ENCODE results near the gene B9D1.

B9D1 gene

GRCh38 chr17:19298569-19299213, 63.8 kb downstream of the B9D1 start:
- no peaks in the 10 kb centered on the region for H3K79me2 ChIP-seq (ENCODE audit: insufficient read depth, low read length)
- no peak overlapping the region for H2AFZ ChIP-seq (ENCODE audit: low read depth, low read length, severe bottlenecking)
- TF ChIP-seq CTCF (IDR thresholded peaks at IDR 0.05; ENCODE audit: insufficient read depth, low read length, poor library complexity, severe bottlenecking) (no peak), EZH2phosphoT487 (conservative IDR thresholded peaks at IDR 0.05; ENCODE audit: low read length) (no peak)
- H3K27me3 ChIP-seq (ENCODE audit: low read length) = no peaks in the 10 kb centered on the region
- H3K9me2 ChIP-seq (replicated peaks; ENCODE audit: insufficient read depth, low read length) = no peaks in the 10 kb centered on the region
- no peak overlapping the region for H3K4me3 ChIP-seq (ENCODE audit: insufficient read depth, low read length, poor library complexity, severe bottlenecking)
- H4K20me1 ChIP-seq (ENCODE audit: low read depth, low read length) = no peaks in the 10 kb centered on the region
- H3K27ac ChIP-seq (ENCODE audit: low read depth, low read length) = no peak overlapping the region
- H3K4me2 ChIP-seq (ENCODE audit: low read depth, low read length, poor library complexity, severe bottlenecking) = no peak overlapping the region
- no peak overlapping the region for H3K9ac ChIP-seq (ENCODE audit: low read length)
- no peaks in the 10 kb centered on the region for H3F3A ChIP-seq (ENCODE audit: insufficient read depth)
- H3K9me3 ChIP-seq (ENCODE audit: insufficient read depth, low read length) = no peaks in the 10 kb centered on the region
- H3K36me3 ChIP-seq (ENCODE audit: low read length) = no peaks in the 10 kb centered on the region

GRCh38 chr17:19296786-19297778, 65.4 kb downstream of the B9D1 start:
- Histone ChIP-seq H3F3A (ENCODE audit: insufficient read depth) (no peaks in the 10 kb centered on the region), H3K9me2 (replicated peaks; ENCODE audit: insufficient read depth, low read length) (no peaks in the 10 kb centered on the region), H4K20me1 (ENCODE audit: low read depth, low read length) (no peaks in the 10 kb centered on the region), H3K27ac (ENCODE audit: low read depth, low read length) (no peak overlapping the region), H3K27me3 (ENCODE audit: low read length) (no peaks in the 10 kb centered on the region), H3K79me2 (ENCODE audit: insufficient read depth, low read length) (no peaks in the 10 kb centered on the region), H3K9ac (ENCODE audit: low read length) (no peak overlapping the region), H3K9me3 (ENCODE audit: insufficient read depth, low read length) (no peaks in the 10 kb centered on the region), H3K36me3 (ENCODE audit: low read length) (no peaks in the 10 kb centered on the region), H3K4me2 (ENCODE audit: low read depth, low read length, poor library complexity, severe bottlenecking) (no peak overlapping the region), H3K4me3 (ENCODE audit: insufficient read depth, low read length, poor library complexity, severe bottlenecking) (no peak overlapping the region), H2AFZ (ENCODE audit: low read depth, low read length, severe bottlenecking) (no peak overlapping the region)
- no peak for TF ChIP-seq CTCF (IDR thresholded peaks at IDR 0.05; ENCODE audit: insufficient read depth, low read length, poor library complexity, severe bottlenecking)
- TF ChIP-seq EZH2phosphoT487 (conservative IDR thresholded peaks at IDR 0.05; ENCODE audit: low read length) = no peak

GRCh38 chr17:19295473-19296135, 66.9 kb downstream of the B9D1 start:
- H3K79me2 ChIP-seq (ENCODE audit: insufficient read depth, low read length) = no peaks in the 10 kb centered on the region
- no peaks in the 10 kb centered on the region for H3K36me3 ChIP-seq (ENCODE audit: low read length)
- no peaks in the 10 kb centered on the region for H4K20me1 ChIP-seq (ENCODE audit: low read depth, low read length)
- H3F3A ChIP-seq (ENCODE audit: insufficient read depth) = no peaks in the 10 kb centered on the region
- H3K4me2 ChIP-seq (ENCODE audit: low read depth, low read length, poor library complexity, severe bottlenecking) = no peak overlapping the region
- TF ChIP-seq EZH2phosphoT487 (conservative IDR thresholded peaks at IDR 0.05; ENCODE audit: low read length) = no peak
- TF ChIP-seq CTCF (IDR thresholded peaks at IDR 0.05; ENCODE audit: insufficient read depth, low read length, poor library complexity, severe bottlenecking) = no peak
- no peaks in the 10 kb centered on the region for H3K9me3 ChIP-seq (ENCODE audit: insufficient read depth, low read length)
- no peak overlapping the region for H3K9ac ChIP-seq (ENCODE audit: low read length)
- no peak overlapping the region for H3K4me3 ChIP-seq (ENCODE audit: insufficient read depth, low read length, poor library complexity, severe bottlenecking)
- H3K27me3 ChIP-seq (ENCODE audit: low read length) = no peaks in the 10 kb centered on the region
- H2AFZ ChIP-seq (ENCODE audit: low read depth, low read length, severe bottlenecking) = no peak overlapping the region
- no peaks in the 10 kb centered on the region for H3K9me2 ChIP-seq (replicated peaks; ENCODE audit: insufficient read depth, low read length)
- H3K27ac ChIP-seq (ENCODE audit: low read depth, low read length) = no peak overlapping the region

Measured in SU-DHL-6 (cell line).